HG02884 (cell line): Measurements from ENCODE around the gene LOX.

Source experiments
- ATAC-seq: cut with Tn5 transposase; IDR thresholded peaks from one replicate; pipeline ENCODE4 v1.9.1; 2021; ENCODE audit warnings: mild to moderate bottlenecking, moderate library complexity; ENCODE audit not compliant: unreplicated experiment

LOX gene

DNA sequence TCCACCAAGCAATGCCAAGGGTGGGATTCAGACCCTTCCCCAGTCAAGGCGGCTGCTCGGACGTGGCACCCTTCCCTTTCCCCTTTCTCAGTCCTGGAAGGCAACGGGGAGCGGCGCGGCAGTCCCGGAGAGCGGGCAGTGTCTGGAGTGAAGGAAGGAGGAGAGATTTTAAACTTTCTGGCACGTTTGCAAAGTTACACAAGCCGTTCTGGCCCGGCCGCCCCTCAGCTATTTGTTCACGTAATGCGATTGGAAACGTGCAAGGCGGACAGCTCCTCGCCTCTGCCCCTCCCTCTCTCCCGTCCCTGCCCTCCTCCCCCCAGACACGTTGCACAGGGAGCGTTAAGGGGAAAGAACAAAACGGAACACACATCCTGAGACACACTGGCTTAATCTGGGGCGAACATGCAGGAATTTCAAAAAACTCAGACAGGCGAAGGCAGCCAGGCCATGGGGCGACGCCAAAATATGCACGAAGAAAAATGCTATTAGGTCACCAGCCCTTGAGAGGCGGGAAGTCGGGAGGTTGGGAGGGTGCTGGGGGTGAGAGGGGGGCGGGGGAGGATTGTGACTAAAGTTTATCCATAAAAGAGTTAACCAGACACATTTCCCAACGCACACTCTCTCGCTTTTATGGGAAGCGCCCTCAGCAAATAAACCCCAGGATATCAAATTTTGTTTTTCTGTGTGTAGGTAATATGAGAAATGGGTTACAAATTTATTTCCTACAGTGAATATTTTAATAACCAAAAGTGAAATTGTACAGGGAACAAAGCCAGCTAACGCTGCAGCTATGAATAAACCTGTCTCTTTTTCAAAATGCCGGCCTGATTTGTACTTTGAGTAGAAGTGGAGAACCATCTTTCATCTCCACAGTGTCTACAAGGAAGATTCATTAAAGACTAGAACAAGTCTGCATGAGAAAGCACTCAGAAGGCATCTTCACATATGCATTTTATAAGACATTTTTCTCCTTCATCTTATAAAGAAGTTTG is at the start of gene LOX:
LOX (minus strand) TSS at position 144 of the 995 bp plus-strand sequence. CDS start 274 bp downstream, outside the sequence.
- ATAC-seq, result peak; percentile 15

DNA sequence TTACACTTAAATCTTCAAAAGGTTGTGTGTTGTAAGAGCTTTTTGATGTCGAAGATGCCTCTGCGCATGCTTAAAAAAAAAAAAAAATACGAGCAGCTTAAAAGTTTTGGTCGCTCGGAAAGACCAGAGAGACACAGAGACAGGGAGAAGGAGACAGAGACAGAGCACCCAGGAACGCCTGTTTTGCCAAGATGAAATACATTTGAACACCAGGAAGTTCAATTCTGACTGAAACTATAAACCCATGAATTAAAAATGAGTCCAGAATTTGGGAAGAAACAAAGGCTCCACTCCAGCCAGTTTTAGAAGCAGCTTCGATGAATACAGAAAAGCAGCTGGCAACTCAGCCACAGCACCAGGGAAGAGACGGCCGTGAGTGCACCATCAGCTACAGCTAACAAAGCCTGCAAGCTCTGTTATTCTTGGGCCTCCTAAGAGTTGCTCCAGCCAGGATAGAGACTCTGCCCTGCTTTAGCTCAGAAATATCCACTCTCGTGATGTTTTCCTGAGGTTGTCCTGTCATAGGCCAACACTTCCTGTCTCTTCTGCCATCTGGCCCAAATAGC is 48.8 kb upstream of the LOX start:
- no peak for ATAC-seq

DNA sequence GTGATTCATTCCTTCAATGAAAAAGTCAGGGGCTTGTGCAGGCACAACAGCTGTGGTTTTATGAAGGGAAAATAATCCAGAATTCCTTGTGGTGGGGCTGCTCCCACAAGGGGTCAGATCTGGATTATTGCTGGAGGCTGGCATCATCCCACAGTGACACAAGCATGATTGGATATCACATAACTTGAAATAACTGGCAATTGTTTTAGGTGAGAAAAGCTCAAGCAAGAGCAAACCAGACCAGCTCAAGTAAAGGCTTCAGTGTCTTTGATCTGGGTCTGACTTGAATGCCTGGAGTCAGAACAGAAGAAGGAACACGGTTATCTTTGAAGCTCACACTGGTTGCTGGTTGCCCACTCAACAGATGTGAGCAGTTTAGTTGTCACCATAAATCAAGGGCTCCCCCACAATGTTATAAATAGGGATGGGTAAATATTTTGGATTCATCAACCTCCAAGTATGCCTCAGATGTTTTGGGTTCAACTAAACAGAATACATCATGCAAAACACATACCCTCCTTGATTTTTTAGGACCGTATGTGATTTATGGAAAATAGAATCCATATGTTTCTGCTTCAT is 48.2 kb upstream of the LOX start:
- no peak for ATAC-seq

- ATAC-seq, result no peak
Measured at GRCh38 chr5:122124766-122125165, 46.7 kb upstream of the LOX start.

- no peak for ATAC-seq
Measured at GRCh38 chr5:122121479-122122465, 43.7 kb upstream of the LOX start.

- no peak for ATAC-seq
Measured at GRCh38 chr5:122120957-122121356, 42.9 kb upstream of the LOX start.

GRCh38 chr5:122120493-122120892 is 42.4 kb upstream of the LOX start:
- ATAC-seq, result no peak

DNA sequence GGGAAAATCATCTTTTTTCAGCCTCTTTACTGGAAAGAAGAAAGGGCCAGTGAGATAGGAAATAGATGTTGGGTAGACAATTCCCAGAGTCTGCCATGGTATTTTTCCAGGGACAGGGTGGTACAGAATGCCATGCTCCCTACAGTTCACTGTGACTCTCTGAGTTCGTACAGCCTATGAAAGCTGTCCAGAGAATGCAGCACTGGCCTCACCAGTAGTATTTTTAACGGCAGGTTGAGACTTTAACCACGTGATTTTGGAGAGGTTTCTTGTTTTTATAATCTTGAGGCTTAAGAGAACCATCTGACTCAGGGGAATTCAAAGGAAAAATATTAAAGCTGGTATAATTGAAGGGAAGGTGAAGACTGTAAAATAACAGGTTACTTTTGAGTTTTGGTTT is 41.1 kb upstream of the LOX start:
- no peak for ATAC-seq

DNA sequence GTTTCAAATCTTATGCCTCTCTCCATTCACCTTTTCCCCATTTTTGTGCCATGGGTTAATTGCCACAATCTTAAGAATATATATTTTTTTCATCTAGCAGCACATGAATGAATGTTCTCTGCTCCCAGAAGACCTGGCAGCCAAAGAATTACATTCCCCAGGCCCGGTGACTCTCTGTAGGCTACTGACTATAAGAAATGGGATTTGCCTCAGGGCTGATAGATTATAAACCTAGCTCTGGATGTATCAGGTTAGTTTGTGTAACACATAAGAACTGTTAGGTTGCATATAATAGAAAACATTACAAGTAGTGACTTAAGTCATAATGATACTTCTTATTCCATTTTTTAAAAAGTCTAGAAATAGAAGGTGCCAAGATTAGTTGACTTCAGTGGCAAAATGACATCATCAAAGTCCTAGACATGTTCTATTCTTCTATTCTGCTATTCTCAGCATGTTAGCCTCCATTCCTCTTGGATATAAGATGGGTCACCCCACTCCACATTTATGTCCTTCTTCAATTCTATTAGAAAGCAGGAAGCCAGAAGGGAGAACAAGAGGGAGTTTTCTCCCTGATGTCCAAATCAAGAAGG is 40.4 kb upstream of the LOX start:
- ATAC-seq, result no peak

GRCh38 chr5:122114501-122114900 is 36.4 kb upstream of the LOX start:
- no peak for ATAC-seq

DNA sequence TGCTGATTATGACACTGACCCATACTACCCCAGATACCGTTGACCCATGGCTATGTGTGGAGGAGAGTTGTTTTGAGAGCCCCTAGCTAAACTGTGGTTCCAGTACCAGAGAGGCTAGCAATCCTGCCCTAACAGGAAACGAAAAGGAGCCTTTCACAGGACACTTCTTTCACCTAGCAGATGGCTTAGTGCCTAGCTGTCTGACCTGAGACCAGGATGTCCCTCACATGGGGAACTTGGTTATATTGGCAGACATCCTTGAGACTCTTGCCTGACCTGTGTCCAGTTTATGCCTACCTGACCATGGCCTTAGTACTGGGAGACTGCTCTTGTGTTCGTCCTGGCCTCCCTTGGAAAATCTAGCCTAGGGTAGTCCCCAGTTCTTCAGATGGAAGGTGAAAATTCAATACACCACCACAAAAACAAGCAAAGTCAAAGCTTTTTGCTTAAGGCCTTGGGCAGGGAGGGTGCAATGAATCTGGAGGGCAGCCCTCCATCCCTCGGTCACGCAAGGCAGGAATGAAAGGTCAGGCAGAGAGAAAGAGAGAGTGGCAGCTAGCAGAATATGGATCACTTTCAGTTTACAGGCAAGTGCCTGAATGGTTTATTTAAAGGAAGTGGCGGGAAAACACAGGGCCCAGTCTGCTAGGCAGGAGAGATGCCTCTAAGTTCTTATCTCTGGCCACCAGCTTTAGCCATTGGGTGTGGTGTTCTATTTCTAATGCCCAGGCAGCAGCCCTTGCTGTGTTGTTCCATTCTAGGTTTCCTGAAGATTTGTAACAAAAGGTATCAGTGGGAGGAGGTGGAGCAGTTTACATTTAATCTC is 34.9 kb upstream of the LOX start:
- no peak for ATAC-seq

DNA sequence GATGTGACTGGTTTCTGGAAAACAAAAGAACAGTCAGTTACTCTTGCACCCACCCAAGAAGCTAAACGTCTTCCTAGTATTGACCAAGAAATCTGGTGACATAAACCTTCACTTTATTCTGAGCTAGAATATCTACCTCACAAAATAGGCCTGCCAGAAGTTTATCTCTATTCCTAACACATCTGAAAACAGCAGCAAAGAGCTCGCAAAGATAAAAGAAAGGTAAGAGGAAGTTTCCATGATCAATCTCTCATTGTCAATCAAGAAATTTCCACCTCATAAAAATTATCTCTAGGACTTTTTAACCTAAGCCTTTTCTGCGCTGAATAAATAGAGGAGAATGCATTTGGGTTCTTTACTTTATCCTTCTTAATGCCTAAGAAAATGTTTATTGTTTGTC is 34.0 kb upstream of the LOX start:
- no peak for ATAC-seq

GRCh38 chr5:122111460-122111859 is 33.4 kb upstream of the LOX start:
- no peak for ATAC-seq

DNA sequence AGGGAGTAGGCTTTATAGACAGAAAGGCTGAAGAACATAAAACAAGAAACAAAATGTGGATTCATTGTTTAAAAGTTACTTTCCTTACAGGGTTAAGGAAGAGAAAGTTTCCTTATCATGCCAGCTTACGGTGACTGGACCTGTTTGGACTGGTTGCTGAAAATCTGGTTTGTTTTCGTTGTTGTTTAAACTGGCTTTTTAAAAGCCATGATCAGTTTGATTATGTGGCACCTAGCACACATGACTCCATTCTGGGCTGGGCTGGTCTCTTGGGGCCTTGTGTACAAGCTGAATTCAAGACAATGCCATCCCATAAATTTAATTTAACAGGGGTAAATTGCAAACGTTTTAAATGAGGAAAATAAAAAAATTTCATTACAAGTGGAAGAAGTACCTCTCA is 32.9 kb upstream of the LOX start:
- ATAC-seq, result no peak

- no peak for ATAC-seq
Measured at GRCh38 chr5:122107016-122107415, 29.0 kb upstream of the LOX start.

- no peak for ATAC-seq
Measured at GRCh38 chr5:122105909-122106308, 27.9 kb upstream of the LOX start.

GRCh38 chr5:122102825-122103224 is 24.8 kb upstream of the LOX start:
- no peak for ATAC-seq

DNA sequence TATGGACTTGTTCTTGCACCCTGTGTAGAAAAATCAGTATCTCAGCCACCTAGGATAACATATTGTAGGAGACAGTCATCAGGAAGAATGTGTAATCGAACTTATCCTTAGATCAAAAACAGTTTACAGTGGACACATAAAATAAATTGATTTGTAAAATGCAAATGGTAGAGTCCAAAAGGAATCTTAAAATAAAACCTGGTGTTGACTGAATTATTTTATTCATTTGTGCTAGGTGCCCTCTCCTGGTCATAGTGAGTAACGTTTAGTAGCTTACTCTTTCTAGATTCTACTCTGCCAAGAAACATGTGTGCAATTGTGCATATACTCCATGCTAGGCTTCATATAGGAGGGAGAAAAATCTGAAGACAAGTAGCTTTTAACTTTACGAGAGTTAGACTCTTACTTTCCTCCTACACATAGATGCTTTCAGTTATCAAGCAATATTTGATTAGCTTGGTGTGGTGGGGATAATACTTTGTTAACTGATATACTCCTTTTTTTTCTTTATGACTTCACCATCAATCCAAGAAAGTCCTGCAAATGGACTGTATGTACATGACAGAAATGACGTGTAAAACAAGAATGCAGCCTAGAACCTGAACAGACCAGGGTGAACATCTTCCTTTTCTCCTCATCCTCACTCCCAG is 23.7 kb upstream of the LOX start:
- peak; percentile 67 for ATAC-seq
